ENCODE data around the gene TNFRSF4.

DNA sequence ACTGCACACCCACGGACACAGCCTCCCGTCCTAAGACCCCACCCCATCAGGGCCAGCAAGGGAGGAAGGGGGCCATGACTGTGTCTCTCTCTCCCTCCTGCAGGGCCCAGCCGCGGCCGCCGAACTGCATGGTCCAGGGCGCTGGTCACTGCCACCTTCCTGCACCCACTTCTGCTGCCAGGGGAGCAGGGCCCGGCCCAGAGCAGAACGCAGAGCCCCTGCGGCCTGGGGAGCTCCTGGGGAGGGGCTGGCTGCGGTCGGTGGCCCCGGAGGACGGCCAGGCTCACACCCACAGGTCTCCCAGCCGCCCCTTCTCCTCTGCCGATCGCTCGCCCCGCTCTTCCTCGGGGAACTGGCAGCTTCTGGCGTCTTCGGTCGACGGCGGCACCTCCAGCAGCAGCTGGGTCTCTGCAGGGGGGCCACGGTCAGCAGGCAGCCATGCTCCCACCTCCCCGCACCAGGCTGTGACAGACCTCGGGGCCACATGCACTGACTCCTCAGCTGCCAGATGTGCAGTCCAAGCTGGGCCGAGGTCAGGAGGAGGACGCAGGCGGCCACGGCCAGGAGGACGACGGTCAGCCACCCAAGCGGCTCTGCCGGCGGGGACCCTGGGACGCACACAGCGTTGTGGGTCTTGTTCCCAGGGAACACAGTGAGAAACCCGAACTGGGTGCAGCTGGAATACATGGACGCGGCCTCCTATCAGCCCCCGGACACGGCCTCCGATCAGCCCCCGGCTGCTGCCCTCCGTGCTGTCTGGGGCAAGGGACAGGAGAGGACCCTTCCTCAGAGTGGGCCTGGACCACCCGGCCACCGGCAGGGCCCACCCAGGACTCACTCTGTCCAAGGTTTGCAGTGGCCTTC is 10.2 kb downstream of the TNFRSF4 start:
- no peak for TF ChIP-seq TARDBP (IDR thresholded peaks at IDR 0.05)
- no peak for TF ChIP-seq FOXK2 (IDR thresholded peaks at IDR 0.05)
